ENCODE measurements around the gene ME2.
"Not testable (repeated sequence)": the region's sequence is repeated elsewhere in the genome, so short reads cannot be mapped to it uniquely, and the experiment has no call there.

Gene ME2

DNA sequence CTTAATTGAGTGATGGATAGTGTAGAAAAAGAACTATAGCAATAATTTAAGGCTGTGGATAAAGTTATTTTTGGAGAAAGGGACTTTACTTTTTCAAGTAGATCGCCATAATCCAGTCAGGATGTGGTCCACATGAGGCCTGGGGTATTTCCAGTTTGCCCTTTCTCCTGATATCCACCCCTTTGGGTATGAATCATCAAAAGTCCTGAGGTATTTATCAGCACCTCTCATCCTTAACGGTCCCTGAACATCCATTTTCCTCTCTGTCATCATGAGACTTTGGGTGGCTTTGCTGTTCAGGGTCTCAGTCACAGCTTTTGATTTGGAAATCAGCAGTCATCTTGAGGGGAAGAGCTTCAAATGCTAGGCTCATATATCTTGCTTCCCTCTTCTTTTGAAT lies 49.6 kb downstream of the ME2 start:
- DNase-seq: no peak

DNA sequence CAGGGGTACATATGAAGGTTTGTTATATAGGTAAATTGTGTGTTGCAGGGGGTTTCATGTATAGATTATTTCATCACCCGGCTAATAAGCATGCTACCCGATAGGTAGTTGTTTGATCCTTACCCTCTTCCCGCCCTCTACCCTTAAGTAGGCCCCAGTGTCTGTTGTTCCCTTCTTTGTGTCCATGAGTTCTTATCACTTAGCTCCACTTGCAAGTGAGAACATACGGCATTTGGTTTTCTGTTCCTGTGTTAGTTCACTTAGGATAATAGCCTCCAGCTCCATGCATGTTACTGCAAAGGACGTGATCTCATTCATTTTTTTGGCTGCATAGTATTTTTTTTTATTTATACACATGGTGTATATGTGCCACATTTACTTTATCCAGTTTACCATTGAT lies 54.8 kb downstream of the ME2 start:
- DNase-seq: no peak

DNA sequence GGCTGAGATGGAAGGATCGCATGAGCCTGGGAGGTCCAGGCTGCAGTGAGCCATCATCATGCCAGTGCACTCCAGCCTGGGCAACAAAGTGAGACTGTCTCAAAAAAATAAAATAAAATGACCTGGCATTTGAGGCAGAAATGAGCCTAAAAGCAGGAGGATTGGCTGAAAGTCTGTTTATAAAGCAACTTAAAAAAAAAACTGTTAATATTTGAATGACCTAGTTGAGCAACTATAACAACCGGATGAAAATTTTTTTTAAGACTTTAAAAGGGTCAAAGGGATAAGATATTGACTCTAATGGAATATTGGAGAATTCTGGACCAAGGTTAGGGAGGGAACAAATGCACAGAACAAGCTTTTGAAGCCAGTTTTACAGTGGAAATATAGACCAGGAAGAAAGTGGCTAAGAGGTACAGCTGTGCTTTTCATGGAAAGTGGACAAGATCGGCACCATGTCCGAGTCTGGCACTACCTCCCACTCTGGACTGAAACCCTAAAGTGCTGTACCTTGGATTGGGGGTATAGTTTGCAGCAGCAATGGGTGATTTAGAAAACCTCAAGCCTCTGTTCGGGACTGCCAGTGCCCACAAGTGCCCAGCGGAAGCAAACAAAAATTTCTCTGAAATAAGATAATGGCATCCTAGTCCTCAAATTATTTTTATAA lies 55.8 kb downstream of the ME2 start:
- no peak for DNase-seq

DNA sequence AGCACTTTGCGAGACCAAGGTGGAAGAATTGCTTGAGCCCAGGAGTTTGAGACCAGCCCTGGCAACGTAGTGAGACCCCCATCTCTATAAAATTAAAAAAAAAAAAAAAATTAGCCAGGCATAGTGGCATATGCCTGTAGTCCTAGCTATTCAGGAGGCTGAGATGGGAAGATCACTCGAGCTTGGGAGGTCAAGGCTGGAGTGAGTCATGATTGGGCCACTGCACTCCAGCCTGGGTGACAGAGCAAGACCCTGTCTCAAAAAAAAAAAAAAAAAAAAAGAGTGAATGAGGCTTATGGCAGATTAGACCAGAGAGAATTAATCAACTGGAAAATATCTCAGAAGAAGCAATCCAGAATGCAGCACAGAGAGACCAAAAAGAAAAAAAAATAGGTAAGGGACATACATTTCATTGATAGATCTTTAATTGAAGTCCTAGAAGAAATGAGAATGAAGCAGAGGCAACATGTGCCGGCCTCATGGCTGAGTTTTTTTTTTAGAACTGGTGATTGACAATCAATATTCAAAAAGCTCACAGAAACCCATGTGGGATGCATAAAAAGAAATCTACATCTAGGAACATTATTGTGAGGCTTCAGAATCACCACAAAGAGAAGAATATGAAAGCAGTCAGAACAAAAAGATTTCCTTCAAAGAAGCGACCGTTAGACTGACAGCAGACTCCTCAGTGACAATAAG lies 56.7 kb downstream of the ME2 start:
- no peak for DNase-seq

DNA sequence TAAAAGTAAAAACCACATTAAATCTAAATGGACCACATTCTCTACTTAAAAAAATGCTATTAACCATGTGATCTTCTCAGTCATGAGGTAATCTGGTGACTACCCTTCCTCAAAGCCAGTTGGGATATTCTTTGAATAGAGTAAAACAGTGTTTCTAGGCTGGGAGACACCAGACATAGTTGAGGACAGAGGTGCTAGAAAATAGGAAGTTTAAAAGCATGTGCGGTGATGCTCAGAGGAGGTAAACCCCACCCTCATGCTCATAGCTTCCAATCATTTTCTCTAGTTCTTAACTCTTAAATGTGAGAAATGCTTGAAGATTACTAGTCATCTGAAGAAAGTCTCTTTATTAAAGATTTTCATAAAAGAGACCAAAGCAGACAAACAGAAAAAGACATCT lies 58.3 kb downstream of the ME2 start:
- no peak for DNase-seq

DNA sequence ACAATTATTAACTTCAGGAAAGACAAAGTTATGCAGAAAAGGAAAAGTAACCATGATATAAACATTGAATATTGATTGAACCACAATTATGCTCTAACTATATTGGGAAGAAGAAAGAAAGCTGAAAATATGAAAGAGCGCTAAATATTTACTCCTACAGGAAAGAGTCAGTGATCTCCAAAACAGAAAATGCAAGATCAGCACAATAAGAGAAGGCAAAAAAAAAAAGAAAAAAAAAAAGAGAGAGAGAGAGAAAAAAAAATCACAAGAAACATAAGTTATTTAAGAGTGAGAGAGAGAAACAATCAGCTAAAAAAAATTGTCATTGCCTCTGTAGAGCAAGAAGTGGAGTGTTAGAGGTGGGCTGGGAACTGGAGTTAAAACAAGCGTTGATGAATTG lies 60.0 kb downstream of the ME2 start:
- DNase-seq: no peak

DNA sequence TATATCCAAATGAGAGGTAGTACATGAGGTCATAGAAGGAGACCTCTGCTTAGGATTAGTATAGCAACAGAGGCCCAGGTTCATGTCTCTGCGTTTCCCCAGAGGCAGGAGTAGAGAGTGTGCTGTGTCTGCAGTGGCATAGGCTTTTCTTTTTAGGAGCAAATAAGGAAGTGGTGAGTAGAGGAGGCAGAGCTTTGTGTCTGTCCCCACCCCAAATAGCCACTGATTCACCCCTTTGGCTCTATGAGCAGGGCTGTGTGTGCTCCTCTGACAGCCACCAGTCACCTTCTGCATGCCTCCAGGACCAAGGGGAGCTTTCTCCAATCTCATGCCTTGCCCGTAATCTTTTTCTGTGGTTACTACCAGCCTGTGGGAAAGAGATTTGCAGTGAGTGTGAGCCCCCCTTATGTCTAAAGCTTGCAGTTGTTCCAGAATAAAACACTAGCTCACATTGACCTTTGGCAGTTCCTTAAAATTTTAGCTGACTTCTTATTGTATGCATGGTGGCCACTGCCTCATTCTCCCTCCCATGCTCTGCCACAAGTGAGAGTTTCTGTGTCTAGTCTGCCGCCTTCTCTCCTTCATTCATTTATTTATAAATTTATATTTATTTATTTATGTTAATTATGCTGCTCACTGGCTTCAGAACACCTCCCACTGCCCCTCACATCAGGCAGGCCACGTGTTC lies 65.5 kb downstream of the ME2 start:
- no peak for DNase-seq

DNA sequence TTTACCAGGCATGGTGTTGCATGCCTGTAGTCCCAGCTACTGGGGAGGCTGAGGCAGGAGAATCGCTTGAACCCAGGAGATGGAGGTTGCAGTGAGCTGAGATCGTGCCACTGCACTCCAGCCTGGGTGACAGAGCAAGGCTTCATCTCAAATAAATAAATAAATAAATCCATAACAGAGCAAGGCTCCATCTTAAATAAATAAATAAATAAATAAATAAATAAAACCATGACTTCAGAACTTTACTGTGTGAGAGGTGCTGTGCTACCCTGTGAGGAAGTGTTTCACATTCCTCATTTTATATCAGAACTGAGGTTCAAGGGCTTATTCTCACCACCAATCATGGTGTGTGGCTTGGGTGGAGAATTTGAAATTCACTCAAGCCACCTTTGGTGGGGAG lies 67.0 kb downstream of the ME2 start:
- DNase-seq: not testable (repeated sequence)

DNA sequence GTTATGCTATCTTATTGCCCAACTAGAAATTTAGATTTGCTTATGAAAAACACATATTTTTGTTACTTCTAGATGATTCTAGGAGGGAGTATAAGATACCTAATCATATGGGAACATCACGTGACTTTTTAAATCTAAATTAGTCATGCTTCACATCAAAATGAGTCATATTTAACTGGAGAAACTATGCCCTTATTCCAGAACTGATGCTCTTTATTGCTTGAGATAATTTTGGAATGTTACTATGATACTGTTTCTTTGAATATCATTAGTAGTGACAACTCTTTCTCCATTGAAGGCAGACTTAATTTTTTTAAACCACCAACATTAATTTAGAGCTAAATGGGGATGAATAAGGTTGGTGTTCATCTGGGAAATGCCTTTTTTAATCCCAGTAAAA lies 69.0 kb downstream of the ME2 start:
- DNase-seq: no peak

DNA sequence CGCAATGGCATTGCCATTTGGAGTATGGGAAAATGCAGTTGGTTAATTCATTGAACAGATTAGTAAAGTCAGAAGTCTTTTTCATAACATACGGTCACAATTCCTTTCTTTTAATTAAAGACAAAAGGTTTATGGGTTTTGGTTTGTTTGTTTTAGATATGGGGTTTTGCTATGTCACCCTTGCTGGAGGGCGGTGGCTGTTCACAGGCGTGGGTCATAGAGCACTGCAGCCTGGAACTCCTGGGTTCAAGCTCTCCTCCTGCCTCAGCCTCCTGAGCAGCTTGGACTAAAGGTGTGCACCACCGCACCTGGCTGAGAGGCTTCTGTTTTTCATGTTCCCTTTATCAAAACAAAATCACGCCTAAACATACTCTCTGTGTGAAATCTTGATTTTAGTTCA lies 70.3 kb downstream of the ME2 start:
- no peak for DNase-seq

DNA sequence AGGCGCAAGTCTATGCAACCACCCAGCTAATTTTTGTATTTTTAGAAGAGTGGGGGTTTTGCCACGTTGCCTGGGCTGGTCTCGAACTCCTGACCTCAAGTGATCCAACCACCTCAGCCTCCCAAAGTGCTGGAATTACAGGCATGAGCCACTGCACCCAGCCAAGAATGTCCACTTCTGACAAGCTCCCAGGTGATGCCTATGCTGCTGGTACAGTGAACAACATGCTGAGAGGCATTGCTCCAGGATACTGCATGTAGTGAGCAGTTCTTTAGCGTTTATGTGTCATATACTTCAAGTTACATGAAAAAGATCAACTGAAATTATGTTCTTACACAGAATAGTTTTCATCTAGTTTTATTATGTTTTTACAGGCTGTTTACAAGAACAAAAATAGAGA lies 71.7 kb downstream of the ME2 start:
- DNase-seq: no peak

DNA sequence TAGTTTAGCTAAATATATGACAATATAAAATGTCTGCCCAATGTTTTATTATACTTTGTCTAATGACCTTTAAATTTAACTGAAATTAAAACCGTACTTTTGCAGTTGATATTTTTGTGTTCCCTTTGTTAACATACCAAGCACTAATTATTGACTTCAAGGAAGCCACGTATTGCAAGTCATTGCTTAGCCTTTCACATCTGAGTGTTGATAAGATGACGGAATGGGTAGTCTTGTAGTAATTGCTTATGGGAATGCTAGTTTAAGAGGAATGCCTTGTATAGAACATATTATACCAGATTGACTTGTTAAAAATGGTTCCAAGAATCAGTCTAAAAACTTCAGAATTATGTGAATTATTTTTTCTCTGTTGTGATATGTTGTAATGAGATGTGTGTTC lies 74.9 kb downstream of the ME2 start:
- no peak for DNase-seq

DNA sequence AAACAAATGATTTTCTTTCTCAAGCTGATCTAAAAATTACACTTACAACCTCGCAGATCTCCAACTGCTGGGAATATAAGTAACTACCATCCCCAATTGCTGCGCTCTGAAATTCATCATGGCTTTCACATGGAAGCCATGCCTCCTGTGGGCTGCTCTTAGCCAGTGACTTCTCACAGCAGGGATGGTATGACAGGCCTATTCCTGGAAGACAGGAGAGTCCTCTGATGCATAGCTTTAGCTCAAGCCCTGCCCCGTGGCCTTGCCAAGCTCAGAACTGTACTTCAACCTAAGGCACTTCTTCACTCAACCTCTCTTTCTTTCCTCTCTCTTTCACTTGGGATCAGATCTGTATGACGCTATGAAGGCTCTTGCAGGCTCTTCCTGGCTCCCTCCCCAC lies 76.3 kb downstream of the ME2 start:
- DNase-seq: no peak

DNA sequence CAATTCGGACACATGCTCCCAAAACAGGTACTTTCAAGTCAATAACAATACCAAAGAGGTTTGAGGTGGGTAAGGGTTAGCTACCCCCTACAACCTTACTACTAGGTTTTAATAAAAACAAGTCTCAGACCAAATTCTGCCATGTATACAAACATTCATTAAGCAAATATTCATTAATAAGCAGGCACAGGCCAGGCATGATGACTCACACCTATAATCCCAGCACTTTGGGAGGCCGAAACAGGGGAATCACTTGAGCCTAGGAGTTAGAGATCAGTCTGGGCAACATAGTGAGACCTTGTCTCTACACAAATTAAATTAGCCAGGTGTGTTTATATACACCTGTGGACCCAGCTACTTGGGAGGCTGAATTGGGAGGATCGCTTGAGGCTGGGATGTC lies 77.2 kb downstream of the ME2 start:
- no peak for DNase-seq

DNA sequence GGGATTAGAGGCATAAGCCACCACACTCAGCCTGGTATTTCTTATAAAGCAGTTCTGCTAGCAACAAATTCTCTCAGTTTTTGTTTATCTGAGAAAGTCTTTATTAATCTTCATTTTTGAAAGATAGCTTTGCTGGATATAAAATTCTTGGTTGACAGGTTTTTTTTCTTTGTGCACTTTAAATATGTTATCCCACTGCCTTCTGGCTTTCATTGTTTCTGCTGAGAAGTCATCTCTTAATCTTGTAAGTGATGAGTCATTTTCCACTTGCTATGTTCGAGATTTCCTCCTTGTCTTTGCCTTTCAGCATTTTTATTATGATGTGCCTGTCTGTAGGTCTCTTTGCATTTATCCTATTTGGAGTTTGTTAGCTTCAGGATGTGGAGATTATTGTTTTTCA lies 83.1 kb downstream of the ME2 start:
- DNase-seq: no peak

DNA sequence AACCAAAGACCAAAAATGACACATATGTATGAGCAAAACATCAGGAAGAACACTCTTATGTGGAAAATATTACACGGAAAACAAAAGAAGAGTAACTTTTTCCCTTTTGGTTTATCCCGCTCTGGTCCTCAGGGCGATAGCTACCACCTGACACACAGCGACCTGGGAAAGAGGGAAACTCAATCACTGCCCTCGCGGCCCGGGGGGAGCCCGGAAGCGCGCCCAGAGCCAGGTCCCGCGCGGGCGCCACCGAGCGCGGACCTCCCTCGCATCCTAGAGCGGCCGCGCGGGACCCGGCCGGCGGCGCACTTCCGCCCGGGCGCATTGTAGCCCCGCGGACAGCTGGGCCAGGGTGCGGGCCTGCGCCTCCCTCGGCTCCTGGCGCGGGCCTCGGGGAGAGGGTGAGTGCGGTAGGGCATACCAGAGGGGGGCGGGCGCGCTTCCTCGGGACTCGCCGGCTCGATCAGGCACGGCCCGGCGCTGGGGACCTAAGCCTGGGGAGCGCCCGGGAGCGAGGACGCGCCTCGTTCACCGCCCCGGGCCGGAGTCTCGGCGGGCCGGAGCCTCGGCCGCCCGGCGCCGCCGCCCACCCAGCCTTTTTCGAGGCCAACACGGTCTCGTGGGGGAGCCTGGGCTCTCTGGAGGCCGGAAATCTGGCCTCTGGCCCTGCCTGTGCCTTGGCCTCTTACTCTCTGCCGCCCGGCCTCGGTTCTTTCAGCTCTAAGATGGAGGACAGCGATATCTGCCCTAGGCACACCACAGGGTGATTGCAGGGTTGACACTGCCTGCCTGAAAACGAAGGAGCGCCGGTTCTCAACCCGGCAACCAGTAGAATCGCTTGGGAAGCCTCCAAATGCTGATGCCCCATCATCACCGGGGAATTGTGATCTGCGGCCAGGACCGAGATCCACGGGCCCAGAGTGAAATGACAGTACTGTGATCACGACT lies 89.1 kb downstream of the ME2 start, which contains the start of gene ELAC1:
Gene ELAC1 (plus strand): TSS at position 327 of the 948 bp plus-strand sequence. CDS start 6,365 bp downstream, outside the sequence.
- DNase-seq: peak; percentile 59

DNA sequence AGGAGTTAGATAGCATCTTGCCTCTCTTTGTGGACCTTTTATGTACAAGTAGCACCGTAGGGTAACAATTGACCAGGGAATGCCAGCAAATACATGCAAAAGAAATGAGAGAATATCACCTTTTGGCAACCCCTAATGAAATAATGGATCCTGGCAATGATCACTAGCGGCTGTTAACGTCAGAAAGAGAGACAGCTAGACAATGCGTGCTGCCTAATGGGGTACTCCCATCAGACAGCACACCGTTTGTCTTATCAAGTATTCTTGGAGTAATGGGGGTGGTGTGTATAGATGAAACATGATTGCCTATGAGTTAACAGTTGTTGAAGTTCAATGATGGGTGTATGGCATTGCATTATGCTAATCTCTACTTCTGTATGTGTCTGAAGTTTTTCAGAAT lies 90.5 kb downstream of the ME2 start:
- no peak for DNase-seq

DNA sequence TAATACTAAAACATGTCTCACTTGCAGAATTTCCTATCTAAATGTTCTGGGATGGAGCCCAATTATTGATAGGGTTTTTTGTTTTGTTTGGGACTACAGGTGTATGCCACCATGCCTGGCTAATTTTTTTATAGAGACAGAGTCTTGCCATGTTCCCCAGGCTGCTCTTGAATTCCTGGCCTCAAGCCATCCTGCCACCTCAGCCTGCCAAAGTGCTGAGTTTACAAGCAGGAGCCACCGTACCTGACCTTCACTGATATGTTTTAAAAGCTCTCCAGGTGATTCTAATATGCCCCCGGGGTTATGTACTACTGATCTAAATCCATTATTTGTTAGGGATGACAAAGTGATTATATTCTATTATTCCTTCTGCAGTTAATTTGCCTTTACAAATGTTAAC lies 91.1 kb downstream of the ME2 start:
- DNase-seq: peak; percentile 14

DNA sequence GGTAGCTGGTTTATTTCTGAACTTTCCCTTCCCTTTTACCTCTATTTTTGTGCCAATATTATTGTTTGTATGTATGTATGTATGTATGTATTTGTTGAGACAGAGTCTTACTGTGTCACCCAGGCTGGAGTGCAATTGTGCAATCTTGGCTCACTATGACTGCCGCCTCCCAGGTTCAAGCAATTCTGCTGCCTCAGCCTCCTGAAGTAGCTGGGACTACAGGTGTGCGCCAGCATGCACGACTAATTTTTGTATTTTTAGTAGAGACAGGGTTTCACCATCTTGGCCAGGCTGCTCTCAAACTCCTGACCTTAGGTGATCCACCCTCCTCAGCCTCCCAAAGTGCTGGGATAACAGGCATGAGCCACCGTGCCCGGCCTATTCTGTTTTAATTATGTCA lies 93.5 kb downstream of the ME2 start:
- not testable (repeated sequence) for DNase-seq

DNA sequence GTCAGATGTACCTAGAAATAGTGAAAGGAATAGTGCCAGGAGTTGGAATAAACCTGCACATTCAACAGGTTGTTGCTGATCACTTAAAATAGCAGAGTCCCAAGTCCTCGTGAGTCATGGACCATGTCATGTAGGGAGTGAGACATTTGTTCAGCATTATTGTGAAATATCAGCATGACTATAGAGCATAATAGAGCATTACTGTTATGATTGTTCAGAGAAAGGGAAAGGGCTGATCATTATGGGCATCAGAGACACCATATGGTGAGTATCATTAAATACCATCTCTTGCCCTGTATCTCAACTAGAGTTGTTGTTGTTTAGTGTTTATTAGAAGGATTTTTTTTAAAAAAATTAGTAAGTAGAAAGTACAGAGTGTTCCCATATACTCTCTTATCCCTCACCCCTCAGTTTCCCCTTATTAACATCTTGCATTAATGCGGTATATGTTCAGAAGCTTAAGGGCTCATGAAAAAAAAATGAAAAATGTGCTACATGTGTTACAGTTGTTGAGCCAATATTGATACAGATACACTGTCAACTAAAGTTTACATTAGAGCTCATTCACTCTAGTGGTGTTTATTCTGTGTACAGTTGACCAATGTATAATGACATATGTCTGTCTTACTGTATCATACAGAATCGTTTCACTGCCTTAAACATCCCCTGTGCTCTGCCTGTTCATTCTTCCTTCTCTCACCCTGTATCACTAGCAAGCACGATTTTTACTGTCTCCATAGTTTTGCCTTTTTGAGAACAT lies 94.6 kb downstream of the ME2 start:
- no peak for DNase-seq

DNA sequence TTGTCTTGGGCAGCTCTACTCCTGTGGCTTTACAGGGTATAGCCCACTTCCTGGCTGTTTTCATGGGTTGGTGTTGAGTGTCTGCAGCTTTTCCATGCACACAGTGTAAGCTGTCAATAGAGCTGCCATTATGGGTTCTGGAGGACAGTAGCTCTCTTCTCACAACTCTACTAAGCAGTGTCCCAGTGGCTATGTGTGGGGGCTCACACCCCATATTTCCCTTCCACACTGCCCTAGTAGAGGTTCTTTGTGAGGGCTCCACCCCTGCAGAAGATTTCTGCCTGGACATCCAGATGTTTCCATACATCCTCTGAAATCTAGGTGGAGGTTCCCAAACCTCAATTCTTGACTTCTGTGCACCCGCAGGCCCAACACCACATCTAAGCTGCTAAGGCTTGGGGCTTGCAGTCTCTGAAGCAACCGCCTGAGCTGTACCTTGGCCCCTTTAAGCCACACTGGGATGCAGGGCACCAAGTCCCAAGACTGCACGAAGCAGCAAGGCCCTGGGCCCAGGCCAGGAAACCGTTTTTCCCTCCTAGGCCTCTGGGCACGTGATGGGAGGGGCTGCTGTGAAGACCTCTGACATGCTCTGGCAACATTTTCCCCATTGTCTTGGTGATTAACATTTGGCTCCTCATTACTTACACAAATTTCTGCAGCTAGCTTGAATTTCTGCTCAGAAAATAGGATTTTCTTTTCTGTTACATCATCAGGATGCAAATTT lies 98.3 kb downstream of the ME2 start:
- DNase-seq: no peak

DNA sequence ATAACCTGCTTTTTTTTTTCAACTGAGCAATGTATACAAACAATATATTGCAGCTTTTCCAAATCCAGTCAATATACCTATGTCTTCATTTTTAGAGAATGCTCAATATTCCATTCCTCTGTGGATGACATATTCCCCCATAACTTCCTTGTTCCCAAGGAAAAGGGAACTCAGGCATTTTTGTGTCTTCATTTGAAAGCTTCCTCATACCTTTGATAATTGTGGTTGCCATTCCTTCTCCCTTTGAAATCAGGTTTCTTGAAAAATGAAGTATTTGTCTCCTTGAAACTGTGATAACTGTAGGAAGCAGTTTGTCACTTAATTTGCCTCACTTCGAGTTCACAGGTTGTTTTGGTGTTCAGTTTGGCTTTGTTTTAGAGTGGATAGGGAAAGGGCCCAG lies 102.5 kb downstream of the ME2 start:
- DNase-seq: no peak

Data from NCI-H1417 treated with DMSO at 0.1 percent for 48 hours (cell line).